ENCODE measurements around the gene IKZF3.

DNA sequence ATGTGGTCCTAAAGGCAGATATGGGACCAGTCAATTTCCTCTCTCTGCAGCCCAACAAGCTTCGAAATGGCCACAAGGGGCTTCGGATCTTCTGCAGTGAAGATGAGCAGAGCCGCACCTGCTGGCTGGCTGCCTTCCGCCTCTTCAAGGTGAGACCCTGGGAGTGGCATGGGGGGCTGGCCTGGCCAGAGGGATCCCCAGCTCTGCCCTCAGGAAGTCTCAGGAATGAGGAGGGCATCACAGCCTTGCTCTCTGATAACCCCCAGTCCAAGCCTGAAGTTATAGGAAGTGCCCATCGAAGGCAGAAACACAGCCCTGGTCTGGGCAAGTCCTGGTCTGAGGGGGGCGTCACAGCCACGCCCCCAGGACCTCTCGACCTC is 119.3 kb downstream of the IKZF3 start:
- TF ChIP-seq CTCF (IDR thresholded peaks at IDR 0.05; ENCODE audit: poor library complexity, severe bottlenecking) (no peak), EZH2 (IDR thresholded peaks at IDR 0.05; ENCODE audit: borderline replicate concordance, insufficient read depth, low read length, poor library complexity, severe bottlenecking) (no peak), POLR2AphosphoS5 (IDR thresholded peaks at IDR 0.05) (no peak), SMC3 (conservative IDR thresholded peaks at IDR 0.05; ENCODE audit: poor library complexity) (no peak), RAD21 (conservative IDR thresholded peaks at IDR 0.05) (no peak), TAF1 (IDR thresholded peaks at IDR 0.05; ENCODE audit: low read depth) (no peak)
- TF ChIP-seq, protein P1, sequence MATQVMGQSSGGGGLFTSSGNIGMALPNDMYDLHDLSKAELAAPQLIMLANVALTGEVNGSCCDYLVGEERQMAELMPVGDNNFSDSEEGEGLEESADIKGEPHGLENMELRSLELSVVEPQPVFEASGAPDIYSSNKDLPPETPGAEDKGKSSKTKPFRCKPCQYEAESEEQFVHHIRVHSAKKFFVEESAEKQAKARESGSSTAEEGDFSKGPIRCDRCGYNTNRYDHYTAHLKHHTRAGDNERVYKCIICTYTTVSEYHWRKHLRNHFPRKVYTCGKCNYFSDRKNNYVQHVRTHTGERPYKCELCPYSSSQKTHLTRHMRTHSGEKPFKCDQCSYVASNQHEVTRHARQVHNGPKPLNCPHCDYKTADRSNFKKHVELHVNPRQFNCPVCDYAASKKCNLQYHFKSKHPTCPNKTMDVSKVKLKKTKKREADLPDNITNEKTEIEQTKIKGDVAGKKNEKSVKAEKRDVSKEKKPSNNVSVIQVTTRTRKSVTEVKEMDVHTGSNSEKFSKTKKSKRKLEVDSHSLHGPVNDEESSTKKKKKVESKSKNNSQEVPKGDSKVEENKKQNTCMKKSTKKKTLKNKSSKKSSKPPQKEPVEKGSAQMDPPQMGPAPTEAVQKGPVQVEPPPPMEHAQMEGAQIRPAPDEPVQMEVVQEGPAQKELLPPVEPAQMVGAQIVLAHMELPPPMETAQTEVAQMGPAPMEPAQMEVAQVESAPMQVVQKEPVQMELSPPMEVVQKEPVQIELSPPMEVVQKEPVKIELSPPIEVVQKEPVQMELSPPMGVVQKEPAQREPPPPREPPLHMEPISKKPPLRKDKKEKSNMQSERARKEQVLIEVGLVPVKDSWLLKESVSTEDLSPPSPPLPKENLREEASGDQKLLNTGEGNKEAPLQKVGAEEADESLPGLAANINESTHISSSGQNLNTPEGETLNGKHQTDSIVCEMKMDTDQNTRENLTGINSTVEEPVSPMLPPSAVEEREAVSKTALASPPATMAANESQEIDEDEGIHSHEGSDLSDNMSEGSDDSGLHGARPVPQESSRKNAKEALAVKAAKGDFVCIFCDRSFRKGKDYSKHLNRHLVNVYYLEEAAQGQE (IDR thresholded peaks at IDR 0.05; ENCODE audit: borderline replicate concordance), result no peak

Measured in neural cell (in vitro differentiated cells).